ENCODE measurements around the gene SLC22A23.

SLC22A23 gene

GRCh38 chr6:3406362-3406821 lies 50.5 kb downstream of the SLC22A23 start:
- no peak for TF ChIP-seq REST (IDR thresholded peaks at IDR 0.05; ENCODE audit: low read depth)
- no peak for TF ChIP-seq YY1 (IDR thresholded peaks at IDR 0.05; ENCODE audit: low read depth)
- TF ChIP-seq NFIC (IDR thresholded peaks at IDR 0.05) = no peak
- no peak for TF ChIP-seq RAD21 (IDR thresholded peaks at IDR 0.05; ENCODE audit: low read depth)
- TF ChIP-seq EP300 (IDR thresholded peaks at IDR 0.05; ENCODE audit: borderline replicate concordance) = no peak
- TF ChIP-seq ZBTB7A (IDR thresholded peaks at IDR 0.05; ENCODE audit: low read depth) = no peak
- TF ChIP-seq USF1 (IDR thresholded peaks at IDR 0.05) = no peak
- TF ChIP-seq FOXM1 (IDR thresholded peaks at IDR 0.05; ENCODE audit: borderline replicate concordance, low read depth) = no peak
- TF ChIP-seq MAX (IDR thresholded peaks at IDR 0.05) = no peak
- no peak for TF ChIP-seq CREB1 (IDR thresholded peaks at IDR 0.05; ENCODE audit: low read depth)
- TF ChIP-seq EGR1 (IDR thresholded peaks at IDR 0.05) = no peak
- TF ChIP-seq TEAD4 (IDR thresholded peaks at IDR 0.05) = no peak
- TF ChIP-seq CEBPB (IDR thresholded peaks at IDR 0.05) = no peak
- TF ChIP-seq TAF1 (IDR thresholded peaks at IDR 0.05; ENCODE audit: low read depth) = no peak
- no peak for TF ChIP-seq TCF12 (IDR thresholded peaks at IDR 0.05; ENCODE audit: low read depth)

- TF ChIP-seq TAF1 (IDR thresholded peaks at IDR 0.05; ENCODE audit: low read depth) (no peak), RAD21 (IDR thresholded peaks at IDR 0.05; ENCODE audit: low read depth) (no peak), EGR1 (IDR thresholded peaks at IDR 0.05) (no peak), TEAD4 (IDR thresholded peaks at IDR 0.05) (no peak), TCF12 (IDR thresholded peaks at IDR 0.05; ENCODE audit: low read depth) (no peak), MAX (IDR thresholded peaks at IDR 0.05) (no peak), EP300 (IDR thresholded peaks at IDR 0.05; ENCODE audit: borderline replicate concordance) (no peak), NFIC (IDR thresholded peaks at IDR 0.05) (no peak), ZBTB7A (IDR thresholded peaks at IDR 0.05; ENCODE audit: low read depth) (no peak), CREB1 (IDR thresholded peaks at IDR 0.05; ENCODE audit: low read depth) (no peak)
These were observed 51.2 kb downstream of the SLC22A23 start for GRCh38 chr6:3405679-3406078.

DNA sequence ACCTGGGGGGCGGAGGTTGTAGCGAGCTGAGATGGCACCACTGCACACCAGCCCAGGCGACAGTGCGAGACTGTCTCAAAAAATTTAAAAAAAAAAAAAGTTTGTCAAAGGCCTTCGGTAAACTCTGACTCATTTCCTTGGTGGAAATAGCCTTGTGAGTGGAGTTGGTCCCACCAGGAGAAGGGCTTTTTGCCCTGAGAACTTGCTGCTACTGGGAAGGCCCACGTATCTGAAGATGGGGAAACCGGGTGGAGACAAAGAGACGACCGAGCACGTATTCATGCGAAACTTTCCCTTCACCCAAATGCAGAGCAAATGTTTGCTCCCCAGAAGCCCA lies 51.7 kb downstream of the SLC22A23 start:
- TF ChIP-seq TCF12 (IDR thresholded peaks at IDR 0.05; ENCODE audit: low read depth) (no peak), NFIC (IDR thresholded peaks at IDR 0.05) (no peak), RAD21 (IDR thresholded peaks at IDR 0.05; ENCODE audit: low read depth) (no peak), USF1 (IDR thresholded peaks at IDR 0.05) (no peak), ZBTB7A (IDR thresholded peaks at IDR 0.05; ENCODE audit: low read depth) (no peak), TAF1 (IDR thresholded peaks at IDR 0.05; ENCODE audit: low read depth) (no peak), YY1 (IDR thresholded peaks at IDR 0.05; ENCODE audit: low read depth) (no peak), MAX (IDR thresholded peaks at IDR 0.05) (no peak), TEAD4 (IDR thresholded peaks at IDR 0.05) (no peak), CREB1 (IDR thresholded peaks at IDR 0.05; ENCODE audit: low read depth) (no peak), FOXM1 (IDR thresholded peaks at IDR 0.05; ENCODE audit: borderline replicate concordance, low read depth) (no peak), CEBPB (IDR thresholded peaks at IDR 0.05) (no peak), REST (IDR thresholded peaks at IDR 0.05; ENCODE audit: low read depth) (no peak), EGR1 (IDR thresholded peaks at IDR 0.05) (no peak), EP300 (IDR thresholded peaks at IDR 0.05; ENCODE audit: borderline replicate concordance) (no peak)

- TF ChIP-seq YY1 (IDR thresholded peaks at IDR 0.05; ENCODE audit: low read depth) (no peak), RAD21 (IDR thresholded peaks at IDR 0.05; ENCODE audit: low read depth) (no peak), NFIC (IDR thresholded peaks at IDR 0.05) (no peak), FOXM1 (IDR thresholded peaks at IDR 0.05; ENCODE audit: borderline replicate concordance, low read depth) (no peak), EGR1 (IDR thresholded peaks at IDR 0.05) (no peak), USF1 (IDR thresholded peaks at IDR 0.05) (no peak), EP300 (IDR thresholded peaks at IDR 0.05; ENCODE audit: borderline replicate concordance) (no peak), TCF12 (IDR thresholded peaks at IDR 0.05; ENCODE audit: low read depth) (no peak), CEBPB (IDR thresholded peaks at IDR 0.05) (no peak)
These were observed 53.3 kb downstream of the SLC22A23 start for GRCh38 chr6:3403238-3404173.
